ENCODE results near the gene SERTAD3. TPM values are rescaled to one million over a fixed set of nuclear protein-coding genes. Genes with fewer than 3 reads are reported as not detected.
"Not testable (repeated sequence)": the region's sequence is repeated elsewhere in the genome, so short reads cannot be mapped to it uniquely, and the experiment has no call there.

SERTAD3 gene
- total RNA-seq, 2 donors from 2014 or later, result 47.7 to 62.6 TPM

DNA sequence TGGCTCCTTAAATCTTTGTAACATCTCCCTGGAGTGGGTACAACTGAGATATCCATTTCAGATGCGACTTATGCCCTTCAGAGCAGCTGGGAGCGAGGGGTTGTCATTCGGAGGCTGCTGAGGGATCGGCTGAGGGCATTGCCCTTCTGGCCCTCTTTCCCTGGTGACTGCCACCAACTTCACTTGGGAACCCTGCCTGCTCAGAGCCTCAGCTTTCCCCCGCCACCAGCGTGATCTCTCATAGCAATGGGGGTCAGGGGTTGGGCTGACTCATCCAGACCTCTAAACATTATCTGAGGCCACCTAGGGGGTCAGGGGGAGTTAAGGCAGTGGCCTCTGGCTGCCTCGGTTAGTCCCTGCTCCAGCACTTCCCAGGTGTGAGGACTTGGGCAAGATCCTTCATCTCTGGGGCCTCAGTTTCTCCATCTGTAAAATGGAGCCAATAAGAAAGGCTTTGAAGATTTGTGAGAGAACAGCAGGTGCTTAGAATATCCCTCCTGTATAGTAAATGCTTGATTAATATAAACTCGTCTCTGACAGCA is 32.1 kb downstream of the SERTAD3 start:
- no peak overlapping the region for H3K27ac ChIP-seq (ENCODE audit: low read depth, low read length)
- DNase-seq, result peak; percentile 55
- H3K4me1 Mint-ChIP-seq, result peaks cover 5% of the 10 kb centered on the region
- H3K27me3 Mint-ChIP-seq (ENCODE audit: insufficient read depth), result no peaks in the 10 kb centered on the region
- no peak overlapping the region for H3K27ac Mint-ChIP-seq
- no peaks in the 10 kb centered on the region for H3K4me1 ChIP-seq (ENCODE audit: control insufficient read depth, insufficient read depth, low read length)
- H3K36me3 Mint-ChIP-seq (ENCODE audit: low read depth), result no peaks in the 10 kb centered on the region
- 77 to 87% methylated on average over 4 to 8 of the region's 8 CpGs for WGBS, 2 experiments (ENCODE audit: insufficient coverage in 1 of 2, insufficient read length in 1 of 2)
- H3K4me3 ChIP-seq (ENCODE audit: low read length), result no peak overlapping the region
- no peak overlapping the region for H3K9ac ChIP-seq (ENCODE audit: extremely low read depth, low read length, poor library complexity, severe bottlenecking)
- no peaks in the 10 kb centered on the region for H3K36me3 ChIP-seq (ENCODE audit: control insufficient read depth, insufficient read depth, low read length)
- H3K9me3 ChIP-seq (ENCODE audit: control insufficient read depth, low read length), result no peaks in the 10 kb centered on the region
- no peak for TF ChIP-seq CTCF (conservative IDR thresholded peaks at IDR 0.05)
- no peak overlapping the region for H3K4me3 Mint-ChIP-seq
- no peaks in the 10 kb centered on the region for H3K9me3 Mint-ChIP-seq
- H3K27me3 ChIP-seq (ENCODE audit: control insufficient read depth, insufficient read depth, low read length, poor library complexity, severe bottlenecking), result no peaks in the 10 kb centered on the region

DNA sequence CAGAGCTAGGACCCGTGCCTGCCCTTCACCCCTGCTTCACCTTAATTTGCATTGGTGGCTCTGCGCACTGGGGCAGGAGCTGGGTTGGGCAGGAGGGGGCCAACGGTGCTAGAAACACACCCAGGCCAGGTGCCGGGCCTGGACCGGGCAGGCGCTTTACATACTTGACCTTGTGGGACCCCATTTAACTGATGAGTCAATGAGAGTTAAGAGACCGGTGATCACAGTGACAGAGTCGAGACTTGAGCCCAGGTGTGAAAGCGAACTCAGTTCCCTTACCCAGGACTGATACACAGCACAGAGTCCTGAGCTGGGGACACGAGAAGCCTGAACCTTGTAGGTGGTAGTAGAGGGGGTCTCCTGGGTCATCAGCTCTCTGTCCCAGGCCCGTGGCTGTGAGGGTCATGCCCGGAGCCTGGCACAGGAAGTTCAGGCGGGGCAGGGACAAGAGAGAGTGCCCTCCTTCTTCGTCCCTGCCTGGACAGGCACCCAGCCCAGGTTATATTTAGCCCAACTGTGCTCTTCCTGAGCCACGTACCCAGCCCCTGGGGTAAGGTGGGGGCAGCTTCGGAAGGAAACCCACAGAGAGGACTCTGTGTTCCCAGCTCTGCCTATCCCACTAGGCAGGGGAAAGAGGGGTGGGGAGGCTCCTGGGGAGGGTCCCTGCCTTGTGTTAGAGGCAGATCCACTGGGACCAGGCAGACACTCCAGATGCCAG is 32.9 kb downstream of the SERTAD3 start:
- Histone ChIP-seq H3K4me1 (ENCODE audit: control insufficient read depth, insufficient read depth, low read length) (no peaks in the 10 kb centered on the region), H3K27me3 (ENCODE audit: control insufficient read depth, insufficient read depth, low read length, poor library complexity, severe bottlenecking) (no peaks in the 10 kb centered on the region), H3K36me3 (ENCODE audit: control insufficient read depth, insufficient read depth, low read length) (no peaks in the 10 kb centered on the region), H3K27ac (ENCODE audit: low read depth, low read length) (no peak overlapping the region), H3K4me3 (ENCODE audit: low read length) (no peak overlapping the region), H3K9ac (ENCODE audit: extremely low read depth, low read length, poor library complexity, severe bottlenecking) (no peak overlapping the region), H3K9me3 (ENCODE audit: control insufficient read depth, low read length) (no peaks in the 10 kb centered on the region)
- Mint-ChIP-seq H3K9me3 (no peaks in the 10 kb centered on the region), H3K27me3 (ENCODE audit: insufficient read depth) (no peaks in the 10 kb centered on the region), H3K36me3 (ENCODE audit: low read depth) (no peaks in the 10 kb centered on the region), H3K27ac (no peak overlapping the region), H3K4me1 (peaks cover 5% of the 10 kb centered on the region), H3K4me3 (no peak overlapping the region)
- 83 to 85% methylated on average over 11 to 16 of the region's 16 CpGs for WGBS, 2 experiments (ENCODE audit: insufficient coverage in 1 of 2, insufficient read length in 1 of 2)
- no peak for TF ChIP-seq CTCF (conservative IDR thresholded peaks at IDR 0.05)
- peak; percentile 45 for DNase-seq

- H3K4me1 Mint-ChIP-seq, result peaks cover 5% of the 10 kb centered on the region
- H3K4me1 ChIP-seq (ENCODE audit: control insufficient read depth, insufficient read depth, low read length), result no peaks in the 10 kb centered on the region
- TF ChIP-seq CTCF (conservative IDR thresholded peaks at IDR 0.05), result no peak
- peak; percentile 72 for DNase-seq
- H3K4me3 Mint-ChIP-seq, result no peak overlapping the region
- H3K36me3 Mint-ChIP-seq (ENCODE audit: low read depth), result no peaks in the 10 kb centered on the region
- H3K27me3 Mint-ChIP-seq (ENCODE audit: insufficient read depth), result no peaks in the 10 kb centered on the region
- H3K9me3 ChIP-seq (ENCODE audit: control insufficient read depth, low read length), result no peaks in the 10 kb centered on the region
- H3K4me3 ChIP-seq (ENCODE audit: low read length), result no peak overlapping the region
- H3K27me3 ChIP-seq (ENCODE audit: control insufficient read depth, insufficient read depth, low read length, poor library complexity, severe bottlenecking), result no peaks in the 10 kb centered on the region
- H3K27ac Mint-ChIP-seq, result no peak overlapping the region
- peak overlapping the region; percentile 38 for H3K27ac ChIP-seq (ENCODE audit: low read depth, low read length)
- H3K36me3 ChIP-seq (ENCODE audit: control insufficient read depth, insufficient read depth, low read length), result no peaks in the 10 kb centered on the region
- no peak overlapping the region for H3K9ac ChIP-seq (ENCODE audit: extremely low read depth, low read length, poor library complexity, severe bottlenecking)
- H3K9me3 Mint-ChIP-seq, result no peaks in the 10 kb centered on the region
- 56 to 73% methylated on average over 3 to 9 of the region's 9 CpGs for WGBS, 2 experiments (ENCODE audit: insufficient coverage in 1 of 2, insufficient read length in 1 of 2)
These were observed 34.1 kb downstream of the SERTAD3 start for GRCh38 chr19:40410030-40410389.

DNA sequence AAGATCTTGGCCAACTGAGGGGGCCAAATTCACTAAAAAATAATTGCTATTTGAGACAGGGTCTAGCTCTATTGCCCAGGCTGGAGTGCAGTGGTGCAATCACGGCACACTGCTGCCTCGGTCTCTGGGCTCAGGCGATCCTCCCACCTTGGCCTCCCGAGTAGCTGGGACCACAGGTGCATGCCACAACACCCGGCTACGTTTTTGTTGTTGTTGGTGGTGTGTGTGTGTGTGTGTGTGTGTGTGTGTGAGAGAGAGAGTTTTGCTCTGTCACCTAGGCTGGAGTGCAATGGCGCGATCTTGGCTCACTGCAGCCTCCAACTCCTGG is 35.6 kb downstream of the SERTAD3 start:
- not testable (repeated sequence) for H3K4me3 ChIP-seq (ENCODE audit: low read length); H3K4me1 Mint-ChIP-seq

More for the DNA sequence above, 35.6 kb downstream of the SERTAD3 start:
- H3K36me3 ChIP-seq (ENCODE audit: control insufficient read depth, insufficient read depth, low read length); H3K27ac Mint-ChIP-seq; H3K36me3 Mint-ChIP-seq (ENCODE audit: low read depth); DNase-seq; H3K9me3 ChIP-seq (ENCODE audit: control insufficient read depth, low read length); H3K27me3 ChIP-seq (ENCODE audit: control insufficient read depth, insufficient read depth, low read length, poor library complexity, severe bottlenecking); H3K9ac ChIP-seq (ENCODE audit: extremely low read depth, low read length, poor library complexity, severe bottlenecking); H3K4me3 Mint-ChIP-seq; H3K9me3 Mint-ChIP-seq; H3K27me3 Mint-ChIP-seq (ENCODE audit: insufficient read depth); H3K4me1 ChIP-seq (ENCODE audit: control insufficient read depth, insufficient read depth, low read length); H3K27ac ChIP-seq (ENCODE audit: low read depth, low read length): not testable (repeated sequence)
- WGBS, 2 experiments (ENCODE audit: insufficient coverage in 1 of 2, insufficient read length in 1 of 2), result 71 to 93% methylated on average over 2 to 8 of the region's 8 CpGs
